HepG2 (cell line): ENCODE measurements around the gene STIM1. TPM values are rescaled to one million over a fixed set of nuclear protein-coding genes. Genes with fewer than 3 reads are reported as not detected.

Experiments used
- ATAC-seq: fragments of 200-7000 bp; cut with Tn5 transposase; 3 replicates; pipeline ENCODE4 v1.9.1; 2020; ENCODE audit warnings: mild to moderate bottlenecking, moderate library complexity
- BruUV-seq: library from RNA; stranded (reverse); fragments of 400-500 nt; replicated peaks from 2 replicates; lab custom pipeline; 2021; lab: Mats Ljungman, UMichigan
- CTCF ChIA-PET: fragments of 300-600 bp; formaldehyde crosslinking; extraction: SDS; loops from one replicate; lab custom pipeline; 2021; ENCODE audit warnings: low total read pairs, inconsistent platforms, low intra/inter-chr PET ratio; lab: Yijun Ruan, JAX
- POLR2A ChIA-PET: fragments of 350-600 bp; sonication (Branson Sonifier 250); formaldehyde crosslinking; loops from one replicate; lab custom pipeline; 2020; ENCODE audit warnings: antibody characterized with exemption, inconsistent platforms; lab: Yijun Ruan, JAX
- DNase-seq: peaks from one replicate; pipeline ENCODE4 v3.0.0-alpha.2; 2015; ENCODE audit warnings: low spot score
- FAIRE-seq: peaks from 3 replicates; lab custom pipeline; 2011; peaks lifted over from hg19 to GRCh38; lab: Jason Lieb, UNC
- H2AFZ ChIP-seq: one replicate; pipeline ENCODE4 v1.6.1; 2011; ENCODE audit warnings: low read length, inconsistent platforms
- H3K27ac ChIP-seq: fragments of 300-600 bp; 3 replicates; pipeline ENCODE4 v1.8.0; 2011; ENCODE audit warnings: mixed run types, mild to moderate bottlenecking, mixed read lengths, low read length, inconsistent platforms; ENCODE audit not compliant: insufficient read depth; ENCODE audit errors: extremely low read length
- H3K27me3 ChIP-seq, 2 experiments: fragments of 200-600 bp in 1 of 2; 2 replicates in 1 of 2; 3 replicates in 1 of 2; pipeline versions ENCODE4 v1.6.0 to v1.8.0; 2011; ENCODE audit warnings: low read length in 2 of 2, mild to moderate bottlenecking in 2 of 2, moderate library complexity in 2 of 2, inconsistent platforms in 1 of 2; ENCODE audit not compliant: insufficient read depth in 2 of 2, control insufficient read depth in 1 of 2
- H3K36me3 ChIP-seq, 2 experiments: fragments of 200-600 bp in 1 of 2; replicated peaks in 1 of 2; 2 replicates in 1 of 2; 3 replicates in 1 of 2; pipeline versions ENCODE4 v1.5.1 to v1.8.0; 2011; ENCODE audit warnings: low read length in 2 of 2, inconsistent platforms in 1 of 2; ENCODE audit not compliant: insufficient read depth in 2 of 2, control insufficient read depth in 1 of 2
- H3K4me1 ChIP-seq: 2 replicates; pipeline ENCODE4 v1.5.1; 2012; ENCODE audit warnings: low read length, inconsistent platforms; ENCODE audit not compliant: insufficient read depth
- H3K4me2 ChIP-seq: 2 replicates; pipeline ENCODE4 v1.6.0; 2011; ENCODE audit warnings: low read depth, low read length, inconsistent platforms
- H3K4me3 ChIP-seq, 3 experiments: fragments of 200-600 bp in 1 of 3; sonication (generic), shearing (Covaris generic) in 1 of 3; replicated peaks in 1 of 3; 2 replicates each; pipeline ENCODE4 v1.5.1; 2011 to 2016; ENCODE audit warnings: low read length in 3 of 3, inconsistent platforms in 2 of 3, low read depth in 2 of 3, mild to moderate bottlenecking in 2 of 3, control low read depth in 1 of 3, mixed read lengths in 1 of 3; ENCODE audit not compliant: insufficient read depth in 1 of 3
- H3K79me2 ChIP-seq: one replicate; pipeline ENCODE4 v1.6.1; 2011; ENCODE audit warnings: low read length, inconsistent platforms; ENCODE audit not compliant: insufficient read depth
- H3K9ac ChIP-seq: 2 replicates; pipeline ENCODE4 v1.6.0; 2011; ENCODE audit warnings: mild to moderate bottlenecking, low read depth, low read length, inconsistent platforms; ENCODE audit not compliant: insufficient read depth
- H3K9me3 ChIP-seq: 2 replicates; pipeline ENCODE4 v1.5.1; 2012; ENCODE audit warnings: mild to moderate bottlenecking, low read length
- H4K20me1 ChIP-seq: 2 replicates; pipeline ENCODE4 v1.6.0; 2011; ENCODE audit warnings: inconsistent platforms, mild to moderate bottlenecking, low read length, moderate library complexity; ENCODE audit not compliant: insufficient read depth
- ATF2 ChIP-seq: sonication (generic); formaldehyde crosslinking; IDR thresholded peaks from 2 replicates; pipeline ENCODE4 v1.4.0; 2020; ENCODE audit warnings: missing genetic modification reagents
- BCL6 ChIP-seq: IDR thresholded peaks from 2 replicates; pipeline ENCODE4 v1.6.1; 2016; ENCODE audit warnings: missing genetic modification reagents, missing compliant biosample characterization
- DNMT3B ChIP-seq: conservative IDR thresholded peaks from 2 replicates; pipeline ENCODE4 v1.6.1; 2016; ENCODE audit warnings: missing biosample characterization, control low read depth
- ETV6 ChIP-seq: sonication (generic); formaldehyde crosslinking; conservative IDR thresholded peaks from 2 replicates; pipeline ENCODE4 v1.4.0; 2020; ENCODE audit warnings: missing genetic modification reagents
- GATAD2A ChIP-seq: IDR thresholded peaks from 2 replicates; pipeline ENCODE4 v1.6.1; 2016
- HOXA9 ChIP-seq: sonication (generic); formaldehyde crosslinking; IDR thresholded peaks from 2 replicates; pipeline ENCODE4 v1.8.1; 2022; ENCODE audit warnings: missing genetic modification reagents, mild to moderate bottlenecking, moderate library complexity, borderline replicate concordance
- NFRKB ChIP-seq: fragments of 450-650 bp; IDR thresholded peaks from 2 replicates; pipeline ENCODE4 v1.6.1; 2017
- NONO ChIP-seq, 2 experiments: fragments of 450-650 bp in 1 of 2; sonication (generic) in 1 of 2; formaldehyde crosslinking in 1 of 2; IDR thresholded peaks in 1 of 2; conservative IDR thresholded peaks in 1 of 2; 2 replicates each; pipeline versions ENCODE4 v1.6.1 to v1.8.0; 2017 to 2022; ENCODE audit warnings: mild to moderate bottlenecking in 1 of 2, missing genetic modification reagents in 1 of 2, moderate library complexity in 1 of 2
- TEAD2 ChIP-seq: sonication (generic); formaldehyde crosslinking; IDR thresholded peaks from 2 replicates; pipeline ENCODE4 v1.9.0; 2021; ENCODE audit warnings: missing genetic modification reagents
- ZNF318 ChIP-seq: sonication (generic); formaldehyde crosslinking; IDR thresholded peaks from 2 replicates; pipeline ENCODE4 v1.4.0; 2020; ENCODE audit warnings: mild to moderate bottlenecking, missing genetic modification reagents
- ZNF329 ChIP-seq: sonication (generic); formaldehyde crosslinking; IDR thresholded peaks from 2 replicates; pipeline ENCODE4 v1.9.0; 2021; ENCODE audit warnings: low read depth, mild to moderate bottlenecking, missing genetic modification reagents
- ZNF367 ChIP-seq: sonication (generic); formaldehyde crosslinking; IDR thresholded peaks from 2 replicates; pipeline ENCODE4 v1.4.0; 2020; ENCODE audit warnings: missing genetic modification reagents, borderline replicate concordance
- ZNF597 ChIP-seq: sonication (generic); formaldehyde crosslinking; IDR thresholded peaks from 2 replicates; pipeline ENCODE4 v1.5.0; 2020; ENCODE audit warnings: missing genetic modification reagents
- ZNF724P ChIP-seq: sonication (generic); formaldehyde crosslinking; IDR thresholded peaks from 2 replicates; pipeline ENCODE4 v1.8.0; 2022; ENCODE audit warnings: missing genetic modification reagents, borderline replicate concordance
- WGBS: methylation state at CpG from one replicate; pipeline ENCODE4 v1.1.6; 2017; ENCODE audit warnings: low lambda C conversion rate; 5-methylcytosine and 5-hydroxymethylcytosine counted together
- in situ Hi-C: cut with HindIII; loops from 2 replicates; pipeline ENCODE4 v1.10.0; 2017; ENCODE audit warnings: low pct_unique_long_range_greater_than_20kb; ENCODE audit not compliant: extremely low pct_ligation_motif_present
- intact Hi-C: fragments of 100-400 bp; cut with micrococcal nuclease; formaldehyde crosslinking; loops from one replicate; pipeline ENCODE4 v1.10.0; 2022; ENCODE audit not compliant: unreplicated experiment
- polyA plus RNA-seq, 8 experiments: library from polyadenylated mRNA; depleted of rRNA in 3 of 8; stranded (reverse) in 7 of 8; unstranded in 1 of 8; fragments of >200 nt; fragmentation: Illumina TruSeq in 4 of 8; extraction: Trizol in 4 of 8; gene quantifications; 2 replicates each; pipeline versions ENCODE4 v1.2.1 to v1.2.3, GENCODE V29; 2011 to 2016; ENCODE audit warnings: low read depth in 4 of 8, missing spikeins in 1 of 8, mixed read lengths in 1 of 8; ENCODE audit not compliant: insufficient read depth in 1 of 8
- total RNA-seq, 5 experiments: library from RNA; depleted of rRNA; stranded (reverse); fragments of >200 nt; fragmentation: Illumina TruSeq; extraction: Trizol; gene quantifications; 2 replicates each; pipeline ENCODE4 v1.2.3, GENCODE V29; 2016; ENCODE audit warnings: low read depth in 1 of 5

Gene STIM1
- total and polyA plus RNA-seq, 2 of the 13 experiments (the other 11 are each of a cell fraction or from before 2014, with no cell fraction given), result 19.2 to 28.5 TPM

- peaks cover 23% of the 10 kb centered on the region for H3K79me2 ChIP-seq
- no TSS peak for BruUV-seq
- no peak overlapping the region for H3K27ac ChIP-seq
- H3K4me3 ChIP-seq, result no peak overlapping the region
- H3K4me1 ChIP-seq, result peaks cover 55% of the 10 kb centered on the region
- TF ChIP-seq GATAD2A (CRISPR knock-in tag) (no peak), ZNF318 (CRISPR knock-in tag) (no peak), ZNF724P (CRISPR knock-in tag) (no peak), TEAD2 (CRISPR knock-in tag) (no peak), ZNF597 (CRISPR knock-in tag) (no peak), NFRKB (no peak), NONO (IDR thresholded peaks at IDR 0.05) (no peak), NONO (CRISPR knock-in tag; conservative IDR thresholded peaks at IDR 0.05) (no peak), HOXA9 (CRISPR knock-in tag) (no peak), ATF2 (CRISPR knock-in tag) (no peak), ZNF367 (no peak), ZNF329 (CRISPR knock-in tag) (no peak), BCL6 (no peak), ETV6 (CRISPR knock-in tag) (no peak), DNMT3B (CRISPR knock-in tag) (no peak)
- H3K36me3 ChIP-seq, result peaks cover 4 to 13% of the 10 kb centered on the region in 2 experiments; a peak in 4 of 5 replicates
- H3K4me2 ChIP-seq, result no peak overlapping the region
- ChIA-PET CTCF (no interaction called here), POLR2A (interaction anchor here (1.3 kb wide), 1 partner anchor 37 kb away, joined by 3 read pairs; the partner anchor contains the start of gene NUP98)
- DNase-seq (no peak), FAIRE-seq (no peak), ATAC-seq (no peak)
- H4K20me1 ChIP-seq, result peaks cover under 1% of the 10 kb centered on the region; the same call in 1 of the 2 replicates
- H2AFZ ChIP-seq, result no peak overlapping the region
- in situ Hi-C loops (no loop called here), intact Hi-C loops (no loop called here)
- H3K9me3 ChIP-seq, result no peaks in the 10 kb centered on the region
- 100% methylated on average over 3 of the region's 4 CpGs for WGBS
- no peaks in the 10 kb centered on the region for H3K27me3 ChIP-seq
- H3K9ac ChIP-seq, result no peak overlapping the region
Measured at GRCh38 chr11:3834349-3834663, 21.2 kb upstream of the STIM1 start.
